Measurements from ENCODE around the gene ZMYND11. TPM values are rescaled to one million over a fixed set of nuclear protein-coding genes. Genes with fewer than 3 reads are reported as not detected.

Gene ZMYND11
- total RNA-seq, 1 donor from 2014 or later = 49.7 TPM

- peaks cover 21% of the 10 kb centered on the region for H3K9me3 Mint-ChIP-seq
- DNase-seq (ENCODE audit: low read depth, low spot score) = no peak
- TF ChIP-seq CTCF (conservative IDR thresholded peaks at IDR 0.05) = no peak
- H3K4me1 Mint-ChIP-seq = no peaks in the 10 kb centered on the region
- H3K27ac Mint-ChIP-seq (ENCODE audit: unreplicated experiment) = no peak overlapping the region
- no peaks in the 10 kb centered on the region for H3K27me3 Mint-ChIP-seq (ENCODE audit: low read depth)
- peaks cover 9% of the 10 kb centered on the region for H3K36me3 Mint-ChIP-seq (ENCODE audit: low read depth)
- no peak overlapping the region for H3K4me3 Mint-ChIP-seq
Measured at GRCh38 chr10:95356-96115, 39.7 kb upstream of the ZMYND11 start.

- no peak overlapping the region for H3K4me3 Mint-ChIP-seq
- H3K27me3 Mint-ChIP-seq (ENCODE audit: low read depth) = no peaks in the 10 kb centered on the region
- H3K27ac Mint-ChIP-seq (ENCODE audit: unreplicated experiment) = no peak overlapping the region
- TF ChIP-seq CTCF (conservative IDR thresholded peaks at IDR 0.05) = no peak
- H3K9me3 Mint-ChIP-seq = peaks cover 21% of the 10 kb centered on the region
- peaks cover 9% of the 10 kb centered on the region for H3K36me3 Mint-ChIP-seq (ENCODE audit: low read depth)
- H3K4me1 Mint-ChIP-seq = no peaks in the 10 kb centered on the region
- DNase-seq (ENCODE audit: low read depth, low spot score) = no peak
Measured at GRCh38 chr10:96466-96865, 38.8 kb upstream of the ZMYND11 start.

GRCh38 chr10:104416-104815, 30.8 kb upstream of the ZMYND11 start:
- no peaks in the 10 kb centered on the region for H3K36me3 Mint-ChIP-seq (ENCODE audit: low read depth)
- no peak overlapping the region for H3K27ac Mint-ChIP-seq (ENCODE audit: unreplicated experiment)
- no peaks in the 10 kb centered on the region for H3K4me1 Mint-ChIP-seq
- no peak overlapping the region for H3K4me3 Mint-ChIP-seq
- no peaks in the 10 kb centered on the region for H3K27me3 Mint-ChIP-seq (ENCODE audit: low read depth)
- DNase-seq (ENCODE audit: low read depth, low spot score) = no peak
- no peaks in the 10 kb centered on the region for H3K9me3 Mint-ChIP-seq
- no peak for TF ChIP-seq CTCF (conservative IDR thresholded peaks at IDR 0.05)

GRCh38 chr10:104862-105565, 30.2 kb upstream of the ZMYND11 start:
- DNase-seq (ENCODE audit: low read depth, low spot score) = no peak
- Mint-ChIP-seq H3K4me3 (no peak overlapping the region), H3K36me3 (ENCODE audit: low read depth) (no peaks in the 10 kb centered on the region), H3K4me1 (no peaks in the 10 kb centered on the region), H3K27me3 (ENCODE audit: low read depth) (no peaks in the 10 kb centered on the region), H3K27ac (ENCODE audit: unreplicated experiment) (no peak overlapping the region), H3K9me3 (no peaks in the 10 kb centered on the region)
- TF ChIP-seq CTCF (conservative IDR thresholded peaks at IDR 0.05) = no peak

GRCh38 chr10:105806-106205, 29.4 kb upstream of the ZMYND11 start:
- Mint-ChIP-seq H3K27me3 (ENCODE audit: low read depth) (no peaks in the 10 kb centered on the region), H3K4me3 (no peak overlapping the region), H3K36me3 (ENCODE audit: low read depth) (no peaks in the 10 kb centered on the region), H3K27ac (ENCODE audit: unreplicated experiment) (no peak overlapping the region), H3K9me3 (no peaks in the 10 kb centered on the region), H3K4me1 (no peaks in the 10 kb centered on the region)
- TF ChIP-seq CTCF (conservative IDR thresholded peaks at IDR 0.05) = no peak
- DNase-seq (ENCODE audit: low read depth, low spot score) = no peak
